MCF 10A (cell line): ENCODE measurements around the gene ZSCAN16. TPM values are rescaled to one million over a fixed set of nuclear protein-coding genes. Genes with fewer than 3 reads are reported as not detected.
A peak's percentile ranks its signal among the peaks of the same experiment; 100 is the strongest.
"Not testable (repeated sequence)": the region's sequence is repeated elsewhere in the genome, so short reads cannot be mapped to it uniquely, and the experiment has no call there.

Experiments
- BruUV-seq: library from RNA; stranded (reverse); fragments of 400-500 nt; replicated peaks from 2 replicates; lab custom pipeline; 2021; lab: Mats Ljungman, UMichigan
- CTCF ChIA-PET: fragments of 300-600 bp; sonication (Branson Sonifier 250); formaldehyde crosslinking; extraction: SDS; loops from one replicate; lab custom pipeline; 2021; ENCODE audit warnings: antibody characterized with exemption, inconsistent platforms; lab: Yijun Ruan, JAX
- POLR2A ChIA-PET: fragments of 300-600, 350-650 bp; sonication (Branson Sonifier 250); formaldehyde crosslinking; extraction: SDS; loops from one replicate; lab custom pipeline; 2020; ENCODE audit warnings: antibody characterized with exemption, inconsistent platforms; lab: Yijun Ruan, JAX
- DNase-seq: peaks from one replicate; pipeline ENCODE4 v3.0.0-alpha.2; 2018; ENCODE audit not compliant: unreplicated experiment
- H3K27ac Mint-ChIP-seq: one replicate; pipeline ENCODE4 v1.8.0; 2022; ENCODE audit warnings: mild to moderate bottlenecking, low read depth, mixed read lengths; ENCODE audit not compliant: unreplicated experiment
- H3K27me3 Mint-ChIP-seq: one replicate; pipeline ENCODE4 v1.8.0; 2022; ENCODE audit warnings: mixed read lengths; ENCODE audit not compliant: insufficient read depth, unreplicated experiment
- H3K36me3 Mint-ChIP-seq: one replicate; pipeline ENCODE4 v1.8.0; 2022; ENCODE audit warnings: mild to moderate bottlenecking, moderate library complexity, mixed read lengths; ENCODE audit not compliant: insufficient read depth, unreplicated experiment
- H3K4me1 Mint-ChIP-seq: one replicate; pipeline ENCODE4 v1.8.0; 2022; ENCODE audit warnings: mixed read lengths; ENCODE audit not compliant: insufficient read depth, unreplicated experiment
- H3K4me3 Mint-ChIP-seq: one replicate; pipeline ENCODE4 v1.8.0; 2022; ENCODE audit warnings: mild to moderate bottlenecking, moderate library complexity, mixed read lengths; ENCODE audit not compliant: unreplicated experiment
- H3K9me3 Mint-ChIP-seq: one replicate; pipeline ENCODE4 v1.8.0; 2022; ENCODE audit warnings: mixed read lengths; ENCODE audit not compliant: unreplicated experiment
- intact Hi-C: fragments of 100-400 bp; cut with micrococcal nuclease; formaldehyde crosslinking; loops from 2 replicates; pipeline ENCODE4 v1.14.1; 2022
- total RNA-seq: library from RNA; stranded (reverse); gene quantifications from 2 replicates; pipeline ENCODE4 v1.2.3, GENCODE V29; 2022
- TF ChIP-seq, protein P1 (sequence below): fragments of 200-600 bp; IDR thresholded peaks from one replicate; pipeline ENCODE4 v1.8.0; 2022; ENCODE audit warnings: antibody characterized with exemption, mild to moderate bottlenecking; ENCODE audit not compliant: unreplicated experiment

Gene ZSCAN16
- total RNA-seq, 1 experiment from 2014 or later: 4.4 TPM

GRCh38 chr6:28117386-28118050 lies 6.9 kb upstream of the ZSCAN16 start:
- BruUV-seq: no TSS peak
- Mint-ChIP-seq H3K9me3 (no peaks in the 10 kb centered on the region), H3K4me3 (no peak overlapping the region), H3K36me3 (peaks cover 31% of the 10 kb centered on the region), H3K4me1 (no peaks in the 10 kb centered on the region), H3K27ac (peak overlapping the region; percentile 50), H3K27me3 (no peaks in the 10 kb centered on the region)
- ChIA-PET POLR2A (interaction anchor here (0.7 to 1.2 kb wide), 4 partner anchors 12 to 282 kb away, joined by 3 to 4 read pairs (median 3); no protein-coding TSS in a partner anchor), CTCF (interaction anchor here (1.2 to 1.7 kb wide), 2 partner anchors 10 to 15 kb away, joined by 5 to 6 read pairs; no protein-coding TSS in a partner anchor)
- intact Hi-C loops: no loop called here
- TF ChIP-seq, protein P1, sequence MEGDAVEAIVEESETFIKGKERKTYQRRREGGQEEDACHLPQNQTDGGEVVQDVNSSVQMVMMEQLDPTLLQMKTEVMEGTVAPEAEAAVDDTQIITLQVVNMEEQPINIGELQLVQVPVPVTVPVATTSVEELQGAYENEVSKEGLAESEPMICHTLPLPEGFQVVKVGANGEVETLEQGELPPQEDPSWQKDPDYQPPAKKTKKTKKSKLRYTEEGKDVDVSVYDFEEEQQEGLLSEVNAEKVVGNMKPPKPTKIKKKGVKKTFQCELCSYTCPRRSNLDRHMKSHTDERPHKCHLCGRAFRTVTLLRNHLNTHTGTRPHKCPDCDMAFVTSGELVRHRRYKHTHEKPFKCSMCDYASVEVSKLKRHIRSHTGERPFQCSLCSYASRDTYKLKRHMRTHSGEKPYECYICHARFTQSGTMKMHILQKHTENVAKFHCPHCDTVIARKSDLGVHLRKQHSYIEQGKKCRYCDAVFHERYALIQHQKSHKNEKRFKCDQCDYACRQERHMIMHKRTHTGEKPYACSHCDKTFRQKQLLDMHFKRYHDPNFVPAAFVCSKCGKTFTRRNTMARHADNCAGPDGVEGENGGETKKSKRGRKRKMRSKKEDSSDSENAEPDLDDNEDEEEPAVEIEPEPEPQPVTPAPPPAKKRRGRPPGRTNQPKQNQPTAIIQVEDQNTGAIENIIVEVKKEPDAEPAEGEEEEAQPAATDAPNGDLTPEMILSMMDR: no peak
- no peak for DNase-seq

DNA sequence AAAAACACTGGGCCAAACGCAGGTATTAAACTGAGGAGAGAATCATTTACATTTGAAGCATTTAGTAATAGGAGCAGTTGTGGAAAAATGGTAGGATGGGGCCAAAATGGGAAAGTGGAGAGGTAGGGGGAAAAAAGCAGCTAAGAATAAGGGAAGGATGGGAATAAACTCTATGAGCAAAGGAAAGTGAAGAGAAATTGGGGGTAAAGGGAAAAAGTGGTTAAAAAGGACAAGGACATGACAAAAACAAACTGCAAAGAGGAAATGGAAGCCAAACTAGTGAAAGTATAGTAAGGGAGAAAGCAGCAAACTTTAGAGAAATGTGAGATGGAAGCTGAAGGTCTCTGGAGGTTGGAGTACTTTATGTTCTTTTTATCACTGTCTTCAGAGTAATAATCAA lies 6.2 kb upstream of the ZSCAN16 start:
- no peaks in the 10 kb centered on the region for H3K9me3 Mint-ChIP-seq
- no peak for DNase-seq
- ChIA-PET CTCF (no interaction called here), POLR2A (interaction anchor here (0.7 to 1.2 kb wide), 3 partner anchors 149 to 281 kb away, joined by 3 to 4 read pairs (median 3); no protein-coding TSS in a partner anchor)
- H3K36me3 Mint-ChIP-seq: peaks cover 33% of the 10 kb centered on the region
- no peaks in the 10 kb centered on the region for H3K27me3 Mint-ChIP-seq
- TF ChIP-seq, protein P1: no peak
- H3K27ac Mint-ChIP-seq: peak overlapping the region; percentile 50
- intact Hi-C loops: no loop called here
- BruUV-seq: no TSS peak
- peaks cover 2% of the 10 kb centered on the region for H3K4me1 Mint-ChIP-seq
- no peak overlapping the region for H3K4me3 Mint-ChIP-seq

DNA sequence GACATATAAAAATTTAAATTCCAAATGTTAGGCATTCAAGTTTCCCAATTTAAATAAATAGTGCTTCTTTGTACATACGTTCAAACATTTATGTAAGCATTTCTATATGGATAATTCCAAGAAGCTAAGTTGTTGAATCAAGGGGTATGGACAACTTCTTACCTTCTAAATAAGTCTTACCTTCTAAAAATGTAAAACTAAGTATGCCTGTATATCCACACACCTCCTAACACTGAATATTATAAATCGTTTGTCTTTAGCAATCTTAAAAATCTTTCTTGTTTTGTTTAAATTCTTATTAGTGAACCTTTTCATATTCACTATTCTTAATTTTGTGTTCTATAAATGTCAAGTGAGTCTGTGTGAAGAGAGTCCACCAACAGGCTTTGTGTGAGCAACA lies 2.5 kb upstream of the ZSCAN16 start:
- intact Hi-C loops: no loop called here
- ChIA-PET POLR2A (interaction anchor here (2.0 kb wide), 1 partner anchor 10 kb away, joined by 7 read pairs; no protein-coding TSS in a partner anchor), CTCF (no interaction called here)
- Mint-ChIP-seq H3K36me3 (peaks cover 37% of the 10 kb centered on the region), H3K4me3 (no peak overlapping the region), H3K4me1 (peaks cover 31% of the 10 kb centered on the region), H3K27me3 (no peaks in the 10 kb centered on the region), H3K27ac (no peak overlapping the region), H3K9me3 (no peaks in the 10 kb centered on the region)
- TF ChIP-seq, protein P1: no peak
- DNase-seq: no peak
- no TSS peak for BruUV-seq

DNA sequence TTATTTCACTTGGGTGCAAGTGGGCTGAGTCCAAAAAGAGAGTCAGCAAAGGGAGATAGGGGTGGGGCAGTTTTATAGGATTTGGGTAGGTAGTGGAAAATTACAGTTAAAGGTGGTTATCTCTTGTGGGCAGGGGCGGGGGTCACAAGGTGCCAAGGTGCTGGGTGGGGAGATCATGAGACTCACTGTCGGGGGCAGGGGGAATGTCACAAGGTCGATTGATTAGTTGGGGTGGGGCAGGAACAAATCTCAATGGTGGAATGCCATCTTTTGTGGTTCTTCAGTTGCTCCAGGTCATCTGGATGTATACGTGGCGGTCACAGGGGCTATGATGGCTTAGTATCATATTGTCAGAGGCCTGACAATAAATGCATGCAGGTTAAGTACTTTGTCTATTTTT lies 2.1 kb upstream of the ZSCAN16 start:
- intact Hi-C loops: not testable (repeated sequence)
- TSS peak; percentile 10 for BruUV-seq

More for the DNA sequence above, 2.1 kb upstream of the ZSCAN16 start:
- H3K9me3 Mint-ChIP-seq, H3K4me3 Mint-ChIP-seq, H3K27me3 Mint-ChIP-seq, H3K27ac Mint-ChIP-seq, DNase-seq: not testable (repeated sequence)
- Mint-ChIP-seq H3K4me1 (peaks cover 35% of the 10 kb centered on the region), H3K36me3 (peaks cover 41% of the 10 kb centered on the region)
- ChIA-PET CTCF (interaction anchor here (1.6 kb wide), 1 partner anchor 233 kb away, joined by 10 read pairs; no protein-coding TSS in a partner anchor), POLR2A (interaction anchor here (2.0 to 8.1 kb wide), 3 partner anchors 11 to 17 kb away, joined by 7 to 112 read pairs (median 23); partner anchors contain the start of gene ZKSCAN8)
